HS-5 (cell line): Measurements from ENCODE around the gene RABAC1.
"Not testable (repeated sequence)": the region's sequence is repeated elsewhere in the genome, so short reads cannot be mapped to it uniquely, and the experiment has no call there.

Experiments
- DNase-seq: peaks from one replicate; pipeline ENCODE4 v3.0.0-alpha.2; 2012; ENCODE audit warnings: low read depth

Gene RABAC1

DNA sequence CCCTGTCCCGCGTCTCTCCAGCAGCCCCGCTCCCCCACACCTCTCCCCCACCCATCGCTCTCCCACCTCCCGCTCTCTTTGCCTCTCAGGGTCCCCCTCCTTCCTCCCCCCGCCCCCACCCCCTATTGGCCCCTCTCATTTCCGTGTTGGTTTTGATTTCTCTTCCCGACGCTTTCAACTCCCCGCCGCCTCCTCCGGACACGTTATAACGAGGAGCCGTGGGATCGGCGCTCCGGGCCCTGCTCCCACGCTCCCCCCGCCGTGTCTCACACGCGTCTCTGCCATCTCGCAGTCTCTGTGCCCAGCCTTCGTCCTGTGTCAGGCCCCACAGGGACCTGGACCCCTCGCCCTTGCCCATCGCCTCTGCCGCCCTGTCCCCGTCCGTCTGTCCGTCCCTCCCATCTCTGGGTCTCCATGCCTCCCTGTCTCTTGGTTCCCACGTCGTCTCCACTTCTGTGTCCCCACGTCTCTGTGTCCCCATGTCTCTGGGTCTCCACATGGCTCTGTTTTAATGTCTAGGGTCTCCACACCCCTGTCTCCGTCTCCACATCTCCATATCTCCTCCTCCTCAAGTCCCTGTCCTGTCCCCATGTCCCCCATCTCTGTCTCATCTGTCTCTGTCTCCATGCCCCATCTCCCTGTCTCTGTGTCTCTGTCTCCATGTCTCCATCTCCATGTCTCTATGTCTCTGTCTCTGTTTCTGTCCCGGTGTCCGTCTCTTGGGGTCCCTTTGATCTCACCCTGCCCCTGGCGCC lies 43.9 kb downstream of the RABAC1 start:
- no peak for DNase-seq

GRCh38 chr19:41914424-41914834 lies 44.7 kb downstream of the RABAC1 start:
- not testable (repeated sequence) for DNase-seq

GRCh38 chr19:41913538-41914423 lies 45.3 kb downstream of the RABAC1 start:
- DNase-seq = no peak

- no peak for DNase-seq
These were observed 46.1 kb downstream of the RABAC1 start for GRCh38 chr19:41912899-41913537.

GRCh38 chr19:41911889-41912731 lies 47.0 kb downstream of the RABAC1 start:
- DNase-seq = no peak

GRCh38 chr19:41910992-41911888 lies 47.9 kb downstream of the RABAC1 start:
- DNase-seq = no peak

GRCh38 chr19:41910240-41910991 lies 48.7 kb downstream of the RABAC1 start:
- no peak for DNase-seq

DNA sequence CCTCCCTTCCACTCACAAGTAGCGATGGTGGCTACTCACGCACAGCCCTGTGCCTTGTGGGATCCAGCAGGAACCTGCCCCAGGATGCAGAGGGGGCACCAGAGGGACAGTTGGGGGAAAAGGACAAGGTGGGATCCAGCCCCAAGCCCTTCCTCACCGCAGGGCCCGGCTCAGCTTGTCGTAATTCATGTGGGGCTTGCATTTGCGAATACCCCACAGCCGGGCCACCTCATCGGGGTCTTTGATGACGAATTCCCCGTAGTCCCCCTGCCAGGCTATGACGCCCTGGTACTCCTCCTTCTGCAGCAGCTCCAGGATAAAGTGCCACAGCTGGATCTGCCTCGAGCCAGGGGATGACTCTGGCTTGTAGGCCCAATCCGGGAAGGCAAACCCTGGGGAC lies 49.4 kb downstream of the RABAC1 start:
- no peak for DNase-seq

DNA sequence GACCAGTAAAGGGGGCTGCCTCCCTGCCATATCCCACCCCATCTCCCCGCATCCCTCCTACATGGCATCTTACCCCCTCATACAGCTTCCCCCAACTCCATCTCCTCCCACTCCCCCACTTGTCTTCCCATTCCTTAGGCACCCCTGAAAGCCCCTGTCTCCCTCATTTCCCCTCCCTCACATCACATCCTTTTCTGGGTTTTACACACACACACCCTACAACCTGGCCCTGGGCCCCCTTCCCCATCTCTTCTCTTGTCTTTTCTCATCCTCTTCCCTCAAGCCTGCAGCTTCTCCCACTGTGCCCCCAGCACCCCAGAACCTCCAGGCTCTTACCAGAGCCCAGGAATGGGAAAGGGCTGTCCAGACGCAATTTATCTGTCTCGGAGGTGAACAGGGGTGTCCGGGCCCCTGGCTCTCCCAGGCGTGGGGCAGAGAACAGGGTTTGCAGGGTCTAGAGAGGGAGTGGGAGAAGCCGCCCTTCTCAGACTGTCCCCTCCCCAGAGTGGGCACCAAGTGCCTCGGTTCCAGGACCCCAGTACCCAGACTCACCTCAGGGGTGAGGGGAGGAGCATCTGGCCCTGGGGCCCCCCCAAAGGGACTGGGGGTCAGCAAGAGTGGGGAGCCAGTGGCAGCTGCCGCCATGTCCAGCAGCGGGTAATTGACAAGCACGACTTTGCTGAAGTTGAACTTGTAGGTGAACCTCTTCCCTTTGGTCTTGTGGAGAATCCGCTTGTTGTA lies 50.2 kb downstream of the RABAC1 start:
- no peak for DNase-seq

- no peak for DNase-seq
These were observed 51.0 kb downstream of the RABAC1 start for GRCh38 chr19:41907994-41908615.

GRCh38 chr19:41906916-41907680 lies 52.0 kb downstream of the RABAC1 start:
- DNase-seq = no peak
